ENCODE results near the gene ARPC5. TPM values are rescaled to one million over a fixed set of nuclear protein-coding genes. Genes with fewer than 3 reads are reported as not detected.

ARPC5 gene
- polyA plus RNA-seq, 2 of the 4 experiments (the other 2 are of a cell fraction) = 189 to 198 TPM

- TF ChIP-seq FOSL2 (IDR thresholded peaks at IDR 0.05) (no peak), FOSL2 (CRISPR knock-in tag; IDR thresholded peaks at IDR 0.05) (no peak), PHF8 (IDR thresholded peaks at IDR 0.05; ENCODE audit: borderline replicate concordance, low read depth) (no peak)
Measured at GRCh38 chr1:183592733-183593132, 42.9 kb downstream of the ARPC5 start (continued).

- H3K27ac ChIP-seq = 0 out of 6 replicates have a peak within 1 kb of the TSS, but pooled peaks of 1 of the 2 experiments have one; percentile 13
- TF ChIP-seq BHLHE40 (IDR thresholded peaks at IDR 0.05; ENCODE audit: low read depth, low read length) (no peak), HDAC2 (IDR thresholded peaks at IDR 0.05) (no peak)
- DNase-seq (ENCODE audit: low read depth in 1 of 2, low spot score in 1 of 2) (no peak), ATAC-seq (peak in 1 of 2 experiments; percentile 49; a peak in 1 of 6 replicates), FAIRE-seq (no peak)
- 68% methylated on average over 6 of the region's 6 CpGs for WGBS (ENCODE audit: missing lambda C conversion rate)
- H3K9me3 ChIP-seq = no peaks in the 10 kb centered on the region
- peaks cover 7% of the 10 kb centered on the region; the same call in 2 of the 3 replicates for H3K4me1 ChIP-seq
- no peak within 1 kb of the TSS for H3K4me2 ChIP-seq
- ChIA-PET CTCF (interaction anchor here (2.4 kb wide), 1 partner anchor 10 kb away, joined by 12 read pairs; no protein-coding TSS in a partner anchor), POLR2A (no interaction called here)
- H3K4me3 ChIP-seq = no peak within 1 kb of the TSS
Measured at GRCh38 chr1:183590244-183591191, 45.1 kb downstream of the ARPC5 start, which contains the start of gene NCF2. NCF2 (minus strand) TSS chr1:183590459; CDS start chr1:183590329, 130 bp downstream.

GRCh38 chr1:183589874-183590243 lies 45.7 kb downstream of the ARPC5 start:
- ATAC-seq (no peak), DNase-seq (ENCODE audit: low read depth in 1 of 2, low spot score in 1 of 2) (no peak), FAIRE-seq (no peak)
- CTCF ChIA-PET = interaction anchor here (2.4 kb wide), 1 partner anchor 9 kb away, joined by 12 read pairs; no protein-coding TSS in a partner anchor
- no peaks in the 10 kb centered on the region for H3K9me3 ChIP-seq
- 59% methylated on average over 4 of the region's 4 CpGs for WGBS (ENCODE audit: missing lambda C conversion rate)
- POLR2A ChIA-PET = no interaction called here
- 0 out of 6 replicates have a peak overlapping the region, but pooled peaks of 1 of the 2 experiments have one; percentile 13 for H3K27ac ChIP-seq
- no peak for TF ChIP-seq FOXS1 (CRISPR knock-in tag; IDR thresholded peaks at IDR 0.05)
- no peak for TF ChIP-seq NPAS2 (CRISPR knock-in tag; IDR thresholded peaks at IDR 0.05; ENCODE audit: borderline replicate concordance)
- TF ChIP-seq FOSL2 (IDR thresholded peaks at IDR 0.05) = no peak
- no peak for TF ChIP-seq FOSL2 (CRISPR knock-in tag; IDR thresholded peaks at IDR 0.05)
- no peak for TF ChIP-seq ELK1 (IDR thresholded peaks at IDR 0.05; ENCODE audit: low read depth, low read length)
- no peak for TF ChIP-seq ZFP36 (IDR thresholded peaks at IDR 0.05; ENCODE audit: borderline replicate concordance, partially characterized antibody)
- no peak for TF ChIP-seq KDM5A (IDR thresholded peaks at IDR 0.05)
- TF ChIP-seq HOXA7 (CRISPR knock-in tag; IDR thresholded peaks at IDR 0.05) = no peak
- TF ChIP-seq CHD4 (IDR thresholded peaks at IDR 0.05; ENCODE audit: borderline replicate concordance) = no peak
- TF ChIP-seq RAD21 (conservative IDR thresholded peaks at IDR 0.05 in 1 of 2, IDR thresholded peaks at IDR 0.05 in 1 of 2) = no peak
- TF ChIP-seq ZNF302 (CRISPR knock-in tag; IDR thresholded peaks at IDR 0.05) = no peak
- H3K4me1 ChIP-seq = peaks cover 7% of the 10 kb centered on the region; the same call in 2 of the 3 replicates
- H3K4me3 ChIP-seq = no peak overlapping the region
- H3K4me2 ChIP-seq = no peak overlapping the region

GRCh38 chr1:183589384-183589783 lies 46.2 kb downstream of the ARPC5 start:
- Histone ChIP-seq H3K27ac (no peak overlapping the region), H3K4me1 (peaks cover 7% of the 10 kb centered on the region; the same call in 2 of the 3 replicates), H3K4me2 (peak overlapping the region; percentile 15; the same call in 1 of the 3 replicates), H3K9me3 (no peaks in the 10 kb centered on the region), H3K4me3 (no peak overlapping the region)
- ATAC-seq (no peak), DNase-seq (ENCODE audit: low read depth in 1 of 2, low spot score in 1 of 2) (no peak), FAIRE-seq (no peak)
- no peak for TF ChIP-seq ZNF302 (CRISPR knock-in tag; IDR thresholded peaks at IDR 0.05)
- no peak for TF ChIP-seq CTCF (IDR thresholded peaks at IDR 0.05)
- TF ChIP-seq RFX5 (IDR thresholded peaks at IDR 0.05) = no peak
- TF ChIP-seq POLR2A (IDR thresholded peaks at IDR 0.05; ENCODE audit: low read length) = no peak
- no peak for TF ChIP-seq NFE2L2 (conservative IDR thresholded peaks at IDR 0.05; ENCODE audit: low read length)
- no peak for TF ChIP-seq GATA3 (IDR thresholded peaks at IDR 0.05; ENCODE audit: borderline replicate concordance)
- ChIA-PET POLR2A (no interaction called here), CTCF (interaction anchor here (1.3 to 2.4 kb wide), 2 partner anchors 9 to 21 kb away, joined by 3 to 12 read pairs; no protein-coding TSS in a partner anchor)
- WGBS (ENCODE audit: missing lambda C conversion rate) = 78% methylated on average over 5 of the region's 5 CpGs

Measured in A549 (cell line).